Measurements from ENCODE around the gene LPCAT1. TPM values are rescaled to one million over a fixed set of nuclear protein-coding genes. Genes with fewer than 3 reads are reported as not detected.

The LPCAT1 gene
- total and polyA plus RNA-seq, 2 of the 13 experiments (the other 11 are each of a cell fraction or from before 2014, with no cell fraction given), result 29.8 to 90.6 TPM

GRCh38 chr5:1555011-1555807 lies 31.4 kb upstream of the LPCAT1 start (continued):
- TF ChIP-seq ZNF687 (CRISPR knock-in tag; IDR thresholded peaks at IDR 0.05), result peak; percentile 97
- no peak for TF ChIP-seq KAT2B (IDR thresholded peaks at IDR 0.05; ENCODE audit: borderline replicate concordance, low read depth, low read length)
- 0 out of 2 replicates have a peak, but pooled peaks have one; percentile 49 for TF ChIP-seq ZMAT5 (CRISPR knock-in tag; IDR thresholded peaks at IDR 0.05; ENCODE audit: borderline replicate concordance, low read depth)
- peak; percentile 98 for TF ChIP-seq ZBTB38 (CRISPR knock-in tag; IDR thresholded peaks at IDR 0.05)
- no peak; the same call in 1 of the 2 replicates for TF ChIP-seq MLXIP (CRISPR knock-in tag; IDR thresholded peaks at IDR 0.05; ENCODE audit: borderline replicate concordance)
- TF ChIP-seq ZBTB40 (IDR thresholded peaks at IDR 0.05), result no peak
- peak; percentile 93 for TF ChIP-seq ZBTB40 (CRISPR knock-in tag; IDR thresholded peaks at IDR 0.05)

Data from HepG2 (cell line).